A673 (cell line): ENCODE measurements around the gene HDGFL3. TPM values are rescaled to one million over a fixed set of nuclear protein-coding genes. Genes with fewer than 3 reads are reported as not detected.
"Not testable (repeated sequence)": the region's sequence is repeated elsewhere in the genome, so short reads cannot be mapped to it uniquely, and the experiment has no call there.

ENCODE experiments used
- BruUV-seq: library from RNA; stranded (reverse); fragments of 400-500 nt; replicated peaks from 2 replicates; lab custom pipeline; 2021; lab: Mats Ljungman, UMichigan
- CTCF ChIA-PET: fragments of 300-600 bp; sonication (Branson Sonifier 250); formaldehyde crosslinking; loops from one replicate; lab custom pipeline; 2022; ENCODE audit warnings: antibody characterized with exemption; lab: Charles Lee
- POLR2A ChIA-PET: fragments of 300-600 bp; sonication (Branson Sonifier 250); formaldehyde crosslinking; loops from one replicate; lab custom pipeline; 2022; ENCODE audit warnings: antibody characterized with exemption; ENCODE audit not compliant: low non-redundant PET; lab: Charles Lee
- DNase-seq: peaks from one replicate; pipeline ENCODE4 v3.0.0-alpha.2; 2015; ENCODE audit warnings: low spot score
- H3K27ac ChIP-seq: fragments of 200-600 bp; sonication (generic); 2 replicates; pipeline ENCODE4 v1.5.1; 2016; ENCODE audit warnings: mixed run types, low read depth, mild to moderate bottlenecking, mixed read lengths, antibody characterized with exemption, low read length; ENCODE audit not compliant: poor library complexity, severe bottlenecking
- H3K27me3 ChIP-seq: fragments of 200-600 bp; sonication (generic); replicated peaks from 2 replicates; pipeline ENCODE4 v1.6.1; 2017; ENCODE audit warnings: mixed run types, low read depth, mild to moderate bottlenecking, mixed read lengths, antibody characterized with exemption, low read length; ENCODE audit not compliant: insufficient read depth, poor library complexity
- H3K36me3 ChIP-seq: fragments of 200-600 bp; sonication (generic); 2 replicates; pipeline ENCODE4 v1.6.1; 2016; ENCODE audit warnings: mixed run types, mild to moderate bottlenecking, mixed read lengths, antibody characterized with exemption, low read length; ENCODE audit not compliant: insufficient read depth, poor library complexity, severe bottlenecking
- H3K4me1 ChIP-seq: fragments of 200-600 bp; sonication (generic); 2 replicates; pipeline ENCODE4 v1.6.1; 2017; ENCODE audit warnings: mixed run types, mild to moderate bottlenecking, mixed read lengths, antibody characterized with exemption, low read length; ENCODE audit not compliant: insufficient read depth, poor library complexity, severe bottlenecking
- H3K4me3 ChIP-seq: fragments of 200-600 bp; sonication (generic); 2 replicates; pipeline ENCODE4 v1.5.1; 2016; ENCODE audit warnings: low read depth, mixed run types, mild to moderate bottlenecking, mixed read lengths, low read length; ENCODE audit not compliant: poor library complexity, severe bottlenecking
- H3K9me3 ChIP-seq: fragments of 200-600 bp; sonication (generic); 2 replicates; pipeline ENCODE4 v1.6.1; 2016; ENCODE audit warnings: mixed run types, low read depth, mild to moderate bottlenecking, mixed read lengths, antibody characterized with exemption, low read length; ENCODE audit not compliant: poor library complexity, severe bottlenecking
- EZH2 ChIP-seq: fragments of 200-600 bp; sonication (generic); IDR thresholded peaks from 2 replicates; pipeline ENCODE4 v1.6.1; 2017; ENCODE audit warnings: borderline replicate concordance, low read depth, mild to moderate bottlenecking, mixed read lengths, antibody characterized with exemption, low read length; ENCODE audit not compliant: poor library complexity, severe bottlenecking
- intact Hi-C: fragments of 100-400 bp; cut with micrococcal nuclease; formaldehyde crosslinking; loops from one replicate; pipeline ENCODE4 v1.10.0; 2022; ENCODE audit not compliant: unreplicated experiment
- total RNA-seq: library from RNA; stranded (reverse); gene quantifications from 2 replicates; pipeline ENCODE4 v1.2.3, GENCODE V29; 2021
- TF ChIP-seq, protein P1 (sequence below): fragments of 300-800, 200-600 bp; sonication (generic); conservative IDR thresholded peaks from 2 replicates; pipeline ENCODE4 v1.5.1; 2017; ENCODE audit warnings: low read depth, mild to moderate bottlenecking, antibody characterized with exemption, low read length, moderate library complexity, mixed read lengths

The HDGFL3 gene
- total RNA-seq, 1 experiment from 2014 or later: 103 TPM

DNA sequence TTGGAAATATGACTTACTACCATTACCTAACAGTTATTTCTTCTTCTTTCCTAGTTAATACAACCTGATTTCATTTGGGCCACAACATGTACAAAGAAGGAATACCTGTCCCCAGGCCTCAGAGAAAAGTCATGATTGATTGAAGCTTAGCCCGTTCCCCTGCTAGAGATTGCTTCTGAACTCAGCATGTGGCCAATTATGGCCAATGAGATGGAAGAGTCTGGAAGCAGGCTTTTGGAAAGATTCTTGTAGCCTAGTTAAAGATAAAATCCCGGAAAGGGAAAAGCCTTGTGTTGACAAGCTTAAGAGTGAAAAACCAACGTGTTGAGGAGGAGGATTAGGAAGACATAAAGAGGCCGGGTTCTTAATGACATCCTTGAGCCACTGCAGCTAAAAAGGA, 117.2 kb downstream of the HDGFL3 start:
- no peaks in the 10 kb centered on the region for H3K36me3 ChIP-seq
- peaks cover 2% of the 10 kb centered on the region for H3K27me3 ChIP-seq
- H3K27ac ChIP-seq: no peak overlapping the region
- no peak for DNase-seq
- intact Hi-C loops: no loop called here
- H3K4me1 ChIP-seq: no peaks in the 10 kb centered on the region
- BruUV-seq: no TSS peak
- H3K9me3 ChIP-seq: no peaks in the 10 kb centered on the region
- POLR2A ChIA-PET: no interaction called here
- H3K4me3 ChIP-seq: no peak overlapping the region
- TF ChIP-seq, protein P1, sequence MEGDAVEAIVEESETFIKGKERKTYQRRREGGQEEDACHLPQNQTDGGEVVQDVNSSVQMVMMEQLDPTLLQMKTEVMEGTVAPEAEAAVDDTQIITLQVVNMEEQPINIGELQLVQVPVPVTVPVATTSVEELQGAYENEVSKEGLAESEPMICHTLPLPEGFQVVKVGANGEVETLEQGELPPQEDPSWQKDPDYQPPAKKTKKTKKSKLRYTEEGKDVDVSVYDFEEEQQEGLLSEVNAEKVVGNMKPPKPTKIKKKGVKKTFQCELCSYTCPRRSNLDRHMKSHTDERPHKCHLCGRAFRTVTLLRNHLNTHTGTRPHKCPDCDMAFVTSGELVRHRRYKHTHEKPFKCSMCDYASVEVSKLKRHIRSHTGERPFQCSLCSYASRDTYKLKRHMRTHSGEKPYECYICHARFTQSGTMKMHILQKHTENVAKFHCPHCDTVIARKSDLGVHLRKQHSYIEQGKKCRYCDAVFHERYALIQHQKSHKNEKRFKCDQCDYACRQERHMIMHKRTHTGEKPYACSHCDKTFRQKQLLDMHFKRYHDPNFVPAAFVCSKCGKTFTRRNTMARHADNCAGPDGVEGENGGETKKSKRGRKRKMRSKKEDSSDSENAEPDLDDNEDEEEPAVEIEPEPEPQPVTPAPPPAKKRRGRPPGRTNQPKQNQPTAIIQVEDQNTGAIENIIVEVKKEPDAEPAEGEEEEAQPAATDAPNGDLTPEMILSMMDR: no peak
- no peak for TF ChIP-seq EZH2
- CTCF ChIA-PET: interaction anchor here (0.7 kb wide), 1 partner anchor 61 kb away, joined by 6 read pairs; no protein-coding TSS in a partner anchor

DNA sequence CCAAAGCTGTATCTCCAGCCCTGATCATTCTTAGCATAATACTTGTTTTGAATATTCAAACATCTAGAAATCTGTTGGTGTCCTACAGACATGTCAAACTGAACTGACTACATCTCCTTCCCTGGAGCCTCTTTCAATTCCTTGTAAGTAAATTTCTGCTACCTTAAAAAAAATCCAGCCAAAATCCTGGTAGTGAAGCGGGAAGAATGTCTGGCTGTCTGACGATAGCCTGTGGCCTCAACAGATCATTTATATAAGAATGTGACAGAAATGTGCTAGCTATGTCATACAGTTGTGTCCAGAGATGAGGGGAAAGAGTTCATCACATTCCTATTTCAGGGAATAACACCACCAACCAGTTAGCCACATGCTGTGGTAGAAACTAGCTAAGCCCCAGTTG, 118.7 kb downstream of the HDGFL3 start:
- no TSS peak for BruUV-seq
- intact Hi-C loops: no loop called here
- Histone ChIP-seq H3K4me3 (no peak overlapping the region), H3K9me3 (no peaks in the 10 kb centered on the region), H3K4me1 (no peaks in the 10 kb centered on the region), H3K36me3 (no peaks in the 10 kb centered on the region), H3K27ac (no peak overlapping the region), H3K27me3 (no peaks in the 10 kb centered on the region)
- TF ChIP-seq EZH2: no peak
- TF ChIP-seq, protein P1: no peak
- ChIA-PET CTCF (no interaction called here), POLR2A (no interaction called here)
- DNase-seq: no peak

DNA sequence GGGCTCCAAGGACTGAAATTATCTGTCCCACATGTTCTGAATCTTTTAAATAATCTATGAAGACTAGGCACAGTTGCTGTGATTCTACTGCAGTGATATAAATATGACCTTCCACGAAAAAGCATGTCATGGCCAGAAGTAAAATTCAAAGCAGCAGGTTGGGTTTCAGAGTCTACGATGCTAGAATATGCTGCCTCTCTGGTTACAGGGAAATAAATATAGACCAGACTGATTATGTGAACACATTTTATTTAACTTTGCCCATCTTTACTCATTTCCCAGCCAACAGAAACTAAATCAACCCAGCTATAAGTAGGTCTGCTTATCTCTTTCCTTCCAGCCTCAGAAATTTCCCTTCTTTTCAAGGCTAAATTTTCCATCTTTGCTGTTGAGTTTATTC, 120.0 kb downstream of the HDGFL3 start:
- H3K27me3 ChIP-seq: no peaks in the 10 kb centered on the region

DNA sequence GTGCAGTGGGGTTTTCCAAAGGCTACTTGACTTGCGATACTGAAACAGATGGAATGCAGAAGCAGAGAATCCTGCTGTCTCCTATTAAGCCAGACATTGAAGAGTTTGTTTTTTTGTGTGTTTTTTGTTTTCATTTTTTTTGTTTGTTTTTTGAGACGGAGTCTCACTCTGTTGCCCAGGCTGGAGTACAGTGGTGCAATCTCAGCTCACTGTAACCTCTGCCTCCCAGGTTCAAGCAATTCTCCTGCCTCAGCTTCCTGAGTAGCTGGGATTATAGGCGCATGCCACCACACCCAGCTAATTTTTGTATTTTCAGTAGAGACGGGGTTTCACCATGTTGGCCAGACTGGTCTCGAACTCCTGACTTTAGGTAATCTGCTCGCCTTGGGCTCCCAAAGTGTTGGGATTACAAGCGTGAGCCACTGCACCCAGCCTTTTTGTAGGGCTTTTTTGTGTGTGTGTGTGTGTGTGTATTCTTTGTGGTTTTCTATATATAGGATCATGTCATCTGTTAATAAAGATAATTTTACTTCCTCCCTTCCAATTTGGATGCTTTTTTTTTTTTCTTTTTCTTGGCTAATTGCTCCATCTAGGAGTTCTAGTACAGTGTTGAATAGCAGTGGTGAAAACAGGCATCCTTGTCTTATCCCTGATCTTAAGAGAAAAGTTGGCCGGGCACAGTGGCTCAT, 121.6 kb downstream of the HDGFL3 start:
- H3K9me3 ChIP-seq, H3K4me3 ChIP-seq, H3K27ac ChIP-seq, DNase-seq, POLR2A ChIA-PET, H3K27me3 ChIP-seq, H3K36me3 ChIP-seq, intact Hi-C loops, H3K4me1 ChIP-seq, CTCF ChIA-PET, BruUV-seq: not testable (repeated sequence)

More for the DNA sequence above, 120.0 kb downstream of the HDGFL3 start:
- CTCF ChIA-PET: no interaction called here
- BruUV-seq: no TSS peak
- no peak for TF ChIP-seq EZH2
- TF ChIP-seq, protein P1: no peak
- no peak overlapping the region for H3K4me3 ChIP-seq
- no peak overlapping the region for H3K27ac ChIP-seq
- H3K9me3 ChIP-seq: no peaks in the 10 kb centered on the region
- no peaks in the 10 kb centered on the region for H3K4me1 ChIP-seq
- no peak for DNase-seq
- no peaks in the 10 kb centered on the region for H3K36me3 ChIP-seq
- intact Hi-C loops: no loop called here
- POLR2A ChIA-PET: no interaction called here
